GM19467 (cell line): Measurements from ENCODE around the gene CDT1.
"Not testable (repeated sequence)": the region's sequence is repeated elsewhere in the genome, so short reads cannot be mapped to it uniquely, and the experiment has no call there.

ENCODE experiments used
- ATAC-seq: cut with Tn5 transposase; IDR thresholded peaks from one replicate; pipeline ENCODE4 v1.9.1; 2021; ENCODE audit warnings: mild to moderate bottlenecking, moderate library complexity; ENCODE audit not compliant: unreplicated experiment

CDT1 gene

GRCh38 chr16:88782454-88783390 lies 20.9 kb upstream of the CDT1 start:
- no peak for ATAC-seq

GRCh38 chr16:88783391-88784073 lies 20.1 kb upstream of the CDT1 start:
- ATAC-seq: no peak

- no peak for ATAC-seq
Measured at GRCh38 chr16:88784074-88784855, 19.3 kb upstream of the CDT1 start.

GRCh38 chr16:88784856-88785105 lies 18.8 kb upstream of the CDT1 start:
- no peak for ATAC-seq

GRCh38 chr16:88785106-88785924 lies 18.3 kb upstream of the CDT1 start, which contains the start of gene PIEZO1:
Gene PIEZO1, minus strand, starts transcription at chr16:88785220. Its CDS starts 256 bp downstream, at chr16:88784964.
- no peak for ATAC-seq

GRCh38 chr16:88787579-88788314 lies 15.8 kb upstream of the CDT1 start:
- ATAC-seq: no peak

DNA sequence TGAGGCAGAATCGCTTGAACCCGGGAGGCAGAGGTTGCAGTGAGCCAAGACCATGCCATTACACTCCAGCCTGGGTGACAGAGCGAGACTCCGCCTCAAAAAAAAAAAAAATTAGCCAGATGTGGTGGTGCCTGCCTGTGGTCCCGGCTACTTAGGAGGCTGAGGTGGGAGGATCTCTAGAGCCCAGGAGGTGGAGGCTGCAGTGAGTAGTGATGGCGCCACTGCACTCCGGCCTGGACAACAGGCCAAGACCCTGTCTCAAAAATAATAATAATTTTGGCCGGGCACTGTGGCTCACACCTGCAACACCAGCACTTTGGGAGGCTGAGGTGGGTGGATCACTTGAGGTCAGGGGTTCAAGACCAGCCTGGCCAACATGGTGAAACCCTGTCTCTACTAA lies 14.8 kb upstream of the CDT1 start:
- ATAC-seq: not testable (repeated sequence)

GRCh38 chr16:88789594-88789993 lies 14.0 kb upstream of the CDT1 start:
- no peak for ATAC-seq

GRCh38 chr16:88790312-88791211 lies 13.0 kb upstream of the CDT1 start:
- ATAC-seq: no peak

GRCh38 chr16:88792078-88792550 lies 11.5 kb upstream of the CDT1 start:
- no peak for ATAC-seq

DNA sequence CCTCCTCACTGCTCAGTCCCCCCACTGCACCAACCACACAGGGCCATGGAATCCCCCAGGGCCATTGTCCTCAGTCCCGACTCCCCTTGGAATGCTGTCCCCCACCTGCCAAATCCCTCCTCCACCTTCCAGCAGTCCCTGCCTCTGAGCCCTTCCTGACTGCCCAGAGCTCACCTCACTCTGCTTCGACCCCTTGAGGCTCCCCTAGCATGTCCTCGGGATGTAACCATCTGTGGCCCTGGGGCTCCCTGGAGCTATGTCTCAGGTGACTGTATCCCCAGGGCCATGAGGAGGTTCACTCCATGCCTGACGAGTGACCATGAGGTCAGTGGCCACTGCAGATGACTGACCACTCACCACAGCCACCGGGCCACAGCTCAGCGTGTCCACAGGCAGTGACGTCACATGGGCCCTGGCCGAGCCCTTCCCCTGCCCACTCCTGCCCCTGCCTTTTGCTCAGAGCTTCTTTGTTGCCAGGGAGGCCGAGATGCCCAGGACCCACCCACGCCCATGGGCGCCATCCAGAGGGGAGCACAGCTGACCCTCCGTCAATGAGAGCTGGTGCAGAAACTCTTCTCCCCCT lies 10.8 kb upstream of the CDT1 start:
- ATAC-seq: no peak

DNA sequence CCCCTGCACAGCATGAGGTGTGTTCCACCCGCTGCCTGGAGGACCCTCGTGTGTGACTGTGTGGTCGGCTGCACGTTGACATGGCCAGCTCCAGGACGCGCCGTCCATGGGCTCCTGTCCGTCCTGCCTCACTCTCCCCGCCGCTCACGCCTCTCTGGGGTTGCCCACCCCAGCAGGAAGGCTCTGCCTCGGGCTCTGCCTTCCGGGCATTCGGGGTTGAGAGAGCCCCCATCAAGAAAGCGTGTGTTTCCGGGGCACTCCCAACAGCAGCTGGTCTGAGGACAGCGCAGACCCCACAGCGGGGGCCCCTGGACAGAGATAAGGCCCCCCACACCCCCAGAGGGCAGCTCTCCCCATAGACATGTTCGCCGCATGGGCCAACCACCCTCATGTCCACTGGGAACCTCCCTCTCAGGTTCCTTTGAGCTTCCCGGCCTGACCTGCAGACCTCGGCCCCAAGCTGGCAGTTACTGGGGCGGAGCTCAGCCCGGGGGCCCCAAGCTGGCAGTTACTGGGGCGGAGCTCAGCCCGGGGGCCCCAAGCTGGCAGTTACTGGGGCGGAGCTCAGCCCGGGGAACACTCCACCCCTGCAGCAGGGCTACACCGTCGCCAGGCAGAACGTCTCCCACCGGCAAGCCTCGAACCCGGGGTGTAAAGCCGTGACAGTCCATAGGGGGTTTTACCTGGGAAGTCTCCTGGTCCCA lies 10.2 kb upstream of the CDT1 start:
- no peak for ATAC-seq

DNA sequence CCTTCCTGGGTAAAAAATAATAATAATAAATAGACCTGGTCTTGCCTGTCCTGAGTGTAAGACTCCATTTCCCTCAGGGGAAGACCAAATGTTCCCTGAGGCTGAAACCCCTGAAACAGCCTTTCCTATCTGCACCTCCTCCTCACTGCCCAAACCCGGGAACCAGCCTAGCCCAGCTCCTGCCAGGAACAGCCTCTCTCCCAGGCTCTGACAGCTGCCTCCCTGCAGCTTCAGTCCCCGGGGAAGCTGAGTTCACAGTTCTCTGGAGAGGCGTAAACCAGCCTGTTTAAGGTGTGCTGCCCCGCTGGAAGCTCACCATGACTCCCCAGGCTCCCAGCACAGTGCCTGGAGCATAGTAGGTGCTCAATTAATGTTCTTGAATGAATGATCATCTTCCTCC lies 7.3 kb upstream of the CDT1 start:
- ATAC-seq: no peak

DNA sequence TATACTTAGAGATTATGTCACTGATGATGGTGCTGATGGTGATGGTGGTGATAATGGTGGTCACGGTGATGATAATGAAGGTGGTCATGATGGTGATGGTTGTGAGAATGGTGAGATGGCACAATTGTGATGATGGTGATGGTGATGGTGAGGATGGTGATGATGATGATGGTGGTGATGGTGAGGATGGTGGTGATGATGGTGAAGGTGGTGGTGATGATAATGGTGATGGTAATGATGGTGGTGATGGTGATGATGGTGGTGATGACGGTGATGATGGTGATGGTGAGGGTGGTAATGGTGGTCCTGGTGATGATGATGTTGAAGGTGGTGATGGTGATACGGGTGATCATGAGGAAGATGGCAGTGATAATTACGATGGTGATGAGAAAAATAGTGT lies 5.5 kb upstream of the CDT1 start:
- ATAC-seq: no peak

GRCh38 chr16:88798772-88799455 lies 4.7 kb upstream of the CDT1 start:
- no peak for ATAC-seq

DNA sequence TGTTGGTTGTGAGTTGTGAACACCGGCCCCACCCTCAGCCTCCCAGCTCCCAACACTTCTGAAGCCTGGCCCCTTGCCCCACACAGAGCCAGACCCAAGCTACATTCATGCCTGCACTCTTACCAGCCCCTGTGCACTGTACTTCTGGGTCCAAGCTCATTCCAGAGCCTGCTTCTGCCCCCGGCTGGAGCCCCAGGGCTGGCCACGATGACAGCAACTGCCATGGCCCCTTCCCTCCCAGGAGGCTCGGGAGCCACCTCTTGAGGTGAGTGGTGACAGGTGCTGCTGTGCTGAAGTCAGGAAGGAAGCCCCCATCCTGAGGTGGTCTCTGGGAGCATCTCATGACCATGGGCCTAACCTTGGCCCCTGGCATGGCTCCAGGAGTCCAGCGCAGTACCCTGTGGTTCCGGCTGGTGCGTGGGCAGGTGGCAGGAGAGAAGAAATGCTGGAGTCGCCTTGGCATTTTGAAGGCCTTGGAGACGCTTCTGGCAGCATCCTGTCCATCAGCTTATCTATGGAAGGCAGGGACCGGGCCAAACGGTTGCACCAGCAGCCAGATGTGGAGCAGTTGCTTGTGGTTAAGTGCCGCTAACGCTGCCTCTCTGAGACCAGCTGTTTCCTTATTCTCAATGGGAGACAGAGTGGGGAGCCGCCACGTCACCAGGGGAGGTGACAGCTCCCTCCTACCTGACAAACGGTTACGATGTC lies 3.9 kb upstream of the CDT1 start:
- no peak for ATAC-seq

- ATAC-seq: no peak
Measured at GRCh38 chr16:88800277-88800592, 3.4 kb upstream of the CDT1 start.
